Measurements from ENCODE around the gene CGNL1. TPM values are rescaled to one million over a fixed set of nuclear protein-coding genes. Genes with fewer than 3 reads are reported as not detected.
A peak's percentile ranks its signal among the peaks of the same experiment; 100 is the strongest.

Gene CGNL1
- total RNA-seq, 1 donor from 2014 or later: 11.0 TPM

DNA sequence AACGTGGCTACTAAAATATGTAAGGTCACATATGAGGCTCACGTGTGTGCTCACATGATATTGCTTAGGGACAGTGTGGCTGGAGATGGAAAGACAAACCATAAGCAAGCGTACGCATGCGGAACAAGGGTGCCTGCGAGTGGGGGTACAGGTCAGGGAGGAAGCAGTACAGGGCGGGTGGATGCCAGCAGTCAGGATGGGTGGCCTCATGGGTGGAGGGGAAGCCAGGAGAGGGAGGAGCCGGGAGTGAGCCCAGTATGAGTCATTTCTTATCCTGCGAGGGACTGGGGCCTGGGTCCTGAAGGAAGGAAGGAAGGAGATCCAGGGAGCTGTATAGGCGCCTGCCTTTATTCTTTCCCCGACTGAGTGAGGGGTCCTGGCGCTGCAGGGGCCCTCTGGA is 42.0 kb upstream of the CGNL1 start:
- H3K27ac Mint-ChIP-seq (ENCODE audit: unreplicated experiment): peak overlapping the region; percentile 60
- H3K27me3 Mint-ChIP-seq (ENCODE audit: low read depth, unreplicated experiment): no peaks in the 10 kb centered on the region
- TF ChIP-seq EZH2 (IDR thresholded peaks at IDR 0.05; ENCODE audit: insufficient read depth, low read length): no peak
- TF ChIP-seq, protein P1, sequence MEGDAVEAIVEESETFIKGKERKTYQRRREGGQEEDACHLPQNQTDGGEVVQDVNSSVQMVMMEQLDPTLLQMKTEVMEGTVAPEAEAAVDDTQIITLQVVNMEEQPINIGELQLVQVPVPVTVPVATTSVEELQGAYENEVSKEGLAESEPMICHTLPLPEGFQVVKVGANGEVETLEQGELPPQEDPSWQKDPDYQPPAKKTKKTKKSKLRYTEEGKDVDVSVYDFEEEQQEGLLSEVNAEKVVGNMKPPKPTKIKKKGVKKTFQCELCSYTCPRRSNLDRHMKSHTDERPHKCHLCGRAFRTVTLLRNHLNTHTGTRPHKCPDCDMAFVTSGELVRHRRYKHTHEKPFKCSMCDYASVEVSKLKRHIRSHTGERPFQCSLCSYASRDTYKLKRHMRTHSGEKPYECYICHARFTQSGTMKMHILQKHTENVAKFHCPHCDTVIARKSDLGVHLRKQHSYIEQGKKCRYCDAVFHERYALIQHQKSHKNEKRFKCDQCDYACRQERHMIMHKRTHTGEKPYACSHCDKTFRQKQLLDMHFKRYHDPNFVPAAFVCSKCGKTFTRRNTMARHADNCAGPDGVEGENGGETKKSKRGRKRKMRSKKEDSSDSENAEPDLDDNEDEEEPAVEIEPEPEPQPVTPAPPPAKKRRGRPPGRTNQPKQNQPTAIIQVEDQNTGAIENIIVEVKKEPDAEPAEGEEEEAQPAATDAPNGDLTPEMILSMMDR (IDR thresholded peaks at IDR 0.05; ENCODE audit: insufficient read depth, low read depth, low read length): no peak
- no peaks in the 10 kb centered on the region for H3K79me2 ChIP-seq (ENCODE audit: insufficient read depth, low read length)
- H3K4me1 Mint-ChIP-seq (ENCODE audit: low read depth, unreplicated experiment): peaks cover 21% of the 10 kb centered on the region
- no peaks in the 10 kb centered on the region for H3K36me3 ChIP-seq (ENCODE audit: insufficient read depth, low read length)
- no peaks in the 10 kb centered on the region for H3K9me3 ChIP-seq (ENCODE audit: insufficient read depth, low read depth, low read length)
- H3K9me3 Mint-ChIP-seq (ENCODE audit: unreplicated experiment): no peaks in the 10 kb centered on the region
- no peak overlapping the region for H3K4me3 ChIP-seq (ENCODE audit: insufficient read depth, low read depth, low read length)
- DNase-seq (ENCODE audit: low read depth) (peak; percentile 43), FAIRE-seq (no peak)
- H2AFZ ChIP-seq (ENCODE audit: low read depth, low read length): no peak overlapping the region
- H3K27ac ChIP-seq (ENCODE audit: low read depth, low read length): no peak overlapping the region
- H3K9ac ChIP-seq (ENCODE audit: low read length): no peak overlapping the region
- peak overlapping the region; percentile 60 for H3K4me3 Mint-ChIP-seq (ENCODE audit: unreplicated experiment)
- peaks cover 3% of the 10 kb centered on the region for H3K27me3 ChIP-seq (ENCODE audit: insufficient read depth, low read length)
- peak overlapping the region; percentile 44 for H3K4me2 ChIP-seq (ENCODE audit: low read length)
- H4K20me1 ChIP-seq (ENCODE audit: insufficient read depth, low read length): no peaks in the 10 kb centered on the region
- peaks cover 25% of the 10 kb centered on the region for H3K4me1 ChIP-seq (ENCODE audit: insufficient read depth, low read length)
- no peaks in the 10 kb centered on the region for H3K36me3 Mint-ChIP-seq (ENCODE audit: low read depth, unreplicated experiment)

GRCh38 chr15:57335293-57335715 is 41.0 kb upstream of the CGNL1 start:
- Histone ChIP-seq H3K4me1 (ENCODE audit: insufficient read depth, low read length) (peaks cover 19% of the 10 kb centered on the region), H3K27ac (ENCODE audit: low read depth, low read length) (no peak overlapping the region), H3K36me3 (ENCODE audit: insufficient read depth, low read length) (no peaks in the 10 kb centered on the region), H3K9ac (ENCODE audit: low read length) (no peak overlapping the region), H3K9me3 (ENCODE audit: insufficient read depth, low read depth, low read length) (no peaks in the 10 kb centered on the region), H3K4me3 (ENCODE audit: insufficient read depth, low read depth, low read length) (no peak overlapping the region), H3K4me2 (ENCODE audit: low read length) (no peak overlapping the region), H3K27me3 (ENCODE audit: insufficient read depth, low read length) (peaks cover 3% of the 10 kb centered on the region), H4K20me1 (ENCODE audit: insufficient read depth, low read length) (no peaks in the 10 kb centered on the region), H3K79me2 (ENCODE audit: insufficient read depth, low read length) (no peaks in the 10 kb centered on the region), H2AFZ (ENCODE audit: low read depth, low read length) (no peak overlapping the region)
- H3K4me3 Mint-ChIP-seq (ENCODE audit: unreplicated experiment): no peak overlapping the region
- H3K27ac Mint-ChIP-seq (ENCODE audit: unreplicated experiment): no peak overlapping the region
- H3K36me3 Mint-ChIP-seq (ENCODE audit: low read depth, unreplicated experiment): no peaks in the 10 kb centered on the region
- no peaks in the 10 kb centered on the region for H3K9me3 Mint-ChIP-seq (ENCODE audit: unreplicated experiment)
- DNase-seq (ENCODE audit: low read depth) (no peak), FAIRE-seq (no peak)
- H3K4me1 Mint-ChIP-seq (ENCODE audit: low read depth, unreplicated experiment): peaks cover 21% of the 10 kb centered on the region
- H3K27me3 Mint-ChIP-seq (ENCODE audit: low read depth, unreplicated experiment): no peaks in the 10 kb centered on the region
- TF ChIP-seq, protein P1 (IDR thresholded peaks at IDR 0.05; ENCODE audit: insufficient read depth, low read depth, low read length): no peak
- TF ChIP-seq EZH2 (IDR thresholded peaks at IDR 0.05; ENCODE audit: insufficient read depth, low read length): no peak

- FAIRE-seq: no peak
Observed at GRCh38 chr15:57335719-57336118, 40.6 kb upstream of the CGNL1 start.

More at GRCh38 chr15:57335719-57336118, 40.6 kb upstream of the CGNL1 start:
- Histone ChIP-seq H3K79me2 (ENCODE audit: insufficient read depth, low read length) (no peaks in the 10 kb centered on the region), H3K4me1 (ENCODE audit: insufficient read depth, low read length) (peaks cover 18% of the 10 kb centered on the region), H3K9me3 (ENCODE audit: insufficient read depth, low read depth, low read length) (no peaks in the 10 kb centered on the region), H3K4me2 (ENCODE audit: low read length) (no peak overlapping the region), H2AFZ (ENCODE audit: low read depth, low read length) (no peak overlapping the region), H3K9ac (ENCODE audit: low read length) (no peak overlapping the region), H3K27ac (ENCODE audit: low read depth, low read length) (no peak overlapping the region), H4K20me1 (ENCODE audit: insufficient read depth, low read length) (no peaks in the 10 kb centered on the region), H3K36me3 (ENCODE audit: insufficient read depth, low read length) (no peaks in the 10 kb centered on the region), H3K4me3 (ENCODE audit: insufficient read depth, low read depth, low read length) (no peak overlapping the region), H3K27me3 (ENCODE audit: insufficient read depth, low read length) (peaks cover 3% of the 10 kb centered on the region)
- Mint-ChIP-seq H3K27me3 (ENCODE audit: low read depth, unreplicated experiment) (no peaks in the 10 kb centered on the region), H3K36me3 (ENCODE audit: low read depth, unreplicated experiment) (no peaks in the 10 kb centered on the region), H3K27ac (ENCODE audit: unreplicated experiment) (no peak overlapping the region), H3K4me3 (ENCODE audit: unreplicated experiment) (no peak overlapping the region), H3K9me3 (ENCODE audit: unreplicated experiment) (no peaks in the 10 kb centered on the region), H3K4me1 (ENCODE audit: low read depth, unreplicated experiment) (peaks cover 21% of the 10 kb centered on the region)
- DNase-seq (ENCODE audit: low read depth): no peak
- TF ChIP-seq, protein P1 (IDR thresholded peaks at IDR 0.05; ENCODE audit: insufficient read depth, low read depth, low read length): no peak
- no peak for TF ChIP-seq EZH2 (IDR thresholded peaks at IDR 0.05; ENCODE audit: insufficient read depth, low read length)

All from astrocyte (in vitro differentiated cells and primary cell).